Measurements from ENCODE around the gene GABARAP.
"Not testable (repeated sequence)": the region's sequence is repeated elsewhere in the genome, so short reads cannot be mapped to it uniquely, and the experiment has no call there.

GABARAP gene

DNA sequence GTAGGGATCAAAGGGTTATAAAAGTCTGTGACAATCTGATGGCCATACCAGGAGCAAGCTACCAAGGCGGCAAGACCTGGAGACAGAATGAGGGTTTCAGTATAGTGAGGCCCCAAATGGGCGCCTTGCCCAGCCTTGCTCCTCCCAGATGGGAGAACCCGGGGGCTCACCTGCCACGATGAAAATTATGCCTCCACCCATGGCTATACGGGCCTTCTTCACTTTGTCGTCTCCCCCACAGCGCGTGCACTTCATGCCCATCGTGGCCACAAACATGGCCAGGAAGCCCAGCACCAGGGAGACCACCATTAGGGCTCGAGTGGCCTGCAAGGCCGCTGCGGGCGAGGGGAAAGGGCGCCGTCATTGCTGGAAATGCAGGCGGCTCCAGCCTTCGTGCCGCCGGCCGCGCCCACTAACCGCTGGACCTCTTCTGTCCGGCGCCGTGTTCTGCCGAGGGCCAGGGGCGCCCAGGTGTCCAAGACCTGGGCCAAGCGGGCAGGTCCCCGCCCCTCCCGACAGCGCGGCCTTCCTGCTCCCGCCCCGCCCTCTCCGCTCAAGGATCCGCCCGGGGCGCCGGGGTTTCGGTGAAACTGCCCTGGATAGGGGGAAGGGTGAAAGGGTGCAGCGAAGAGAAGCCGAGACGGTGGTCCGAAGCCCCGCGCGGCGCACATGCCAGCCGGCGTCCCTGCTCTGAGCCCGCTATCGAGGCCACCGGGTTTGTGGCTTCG, 18.6 kb upstream of the GABARAP start:
- no peak for DNase-seq

DNA sequence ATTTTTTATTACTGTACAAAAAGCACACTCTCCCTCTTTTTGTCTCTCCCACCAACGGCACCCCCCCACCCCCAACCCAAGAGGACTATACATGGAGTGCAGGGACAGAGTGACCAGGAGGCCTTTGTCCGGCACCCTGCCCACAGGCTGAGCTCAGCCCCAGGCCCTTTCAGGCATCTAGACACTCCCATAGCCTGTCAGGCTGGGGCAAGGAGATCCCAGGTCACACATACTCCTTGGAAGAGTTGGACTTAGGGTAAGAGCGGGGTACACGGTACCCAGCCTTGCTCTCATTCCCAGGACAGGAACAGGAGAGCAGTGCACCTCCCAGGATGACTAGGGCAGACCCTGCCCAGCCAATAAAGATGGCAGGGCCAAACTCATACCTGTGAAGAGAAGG, 17.9 kb upstream of the GABARAP start:
- DNase-seq: no peak

DNA sequence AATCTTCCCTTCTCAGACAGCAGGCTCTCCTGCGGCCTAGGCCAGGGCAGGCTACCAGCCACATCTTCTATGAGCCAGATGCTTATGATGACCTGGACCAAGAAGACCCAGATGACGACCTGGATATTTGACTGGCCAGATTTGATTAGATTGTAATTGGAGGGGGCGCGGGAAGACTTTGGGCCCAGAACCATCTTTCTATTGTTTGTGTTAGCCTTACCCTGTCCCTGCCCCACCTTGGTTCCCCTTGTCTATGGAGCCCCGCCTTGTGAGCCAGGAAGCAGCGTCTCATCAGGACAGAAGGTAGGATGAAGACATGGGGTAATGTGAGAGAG, 17.3 kb upstream of the GABARAP start:
- no peak for DNase-seq

DNA sequence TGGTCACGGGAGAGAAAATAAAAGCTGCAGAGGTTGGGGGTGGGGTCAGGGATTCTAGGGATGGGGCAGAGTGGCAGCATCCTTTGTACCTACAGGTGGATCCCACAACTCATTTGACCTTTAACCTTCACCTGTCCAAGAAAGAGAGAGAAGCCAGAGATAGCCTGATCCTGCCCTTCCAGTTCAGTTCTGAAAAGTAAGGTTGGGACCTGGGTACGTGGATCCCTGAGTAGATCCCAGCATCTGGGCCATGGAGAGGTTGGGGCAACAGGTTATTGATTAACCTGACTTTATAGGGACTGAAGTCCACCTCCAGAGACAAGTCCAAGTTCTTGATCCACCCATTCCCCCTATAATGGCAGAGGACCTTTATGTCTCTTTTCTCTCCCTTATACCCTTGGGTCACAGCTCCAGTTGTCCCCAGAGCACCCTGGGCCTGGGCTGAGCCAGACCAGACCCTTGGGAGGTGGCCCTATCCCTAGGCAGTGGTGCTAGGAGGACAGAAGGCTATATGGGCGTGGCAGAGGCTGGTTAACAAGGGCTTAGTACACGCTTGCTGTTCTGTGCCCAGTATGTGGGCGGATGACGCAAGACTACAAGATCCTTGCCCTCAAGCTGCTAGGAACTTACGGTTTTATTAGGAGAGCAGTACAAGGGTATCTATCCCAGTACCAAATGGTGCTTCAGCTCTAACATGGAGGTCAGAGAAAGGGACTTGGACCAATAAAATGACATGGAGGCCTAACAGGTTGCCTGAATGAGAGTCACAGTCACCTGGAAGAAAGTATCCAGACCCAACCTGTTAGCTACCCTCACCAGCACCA, 16.7 kb upstream of the GABARAP start:
- DNase-seq: no peak

DNA sequence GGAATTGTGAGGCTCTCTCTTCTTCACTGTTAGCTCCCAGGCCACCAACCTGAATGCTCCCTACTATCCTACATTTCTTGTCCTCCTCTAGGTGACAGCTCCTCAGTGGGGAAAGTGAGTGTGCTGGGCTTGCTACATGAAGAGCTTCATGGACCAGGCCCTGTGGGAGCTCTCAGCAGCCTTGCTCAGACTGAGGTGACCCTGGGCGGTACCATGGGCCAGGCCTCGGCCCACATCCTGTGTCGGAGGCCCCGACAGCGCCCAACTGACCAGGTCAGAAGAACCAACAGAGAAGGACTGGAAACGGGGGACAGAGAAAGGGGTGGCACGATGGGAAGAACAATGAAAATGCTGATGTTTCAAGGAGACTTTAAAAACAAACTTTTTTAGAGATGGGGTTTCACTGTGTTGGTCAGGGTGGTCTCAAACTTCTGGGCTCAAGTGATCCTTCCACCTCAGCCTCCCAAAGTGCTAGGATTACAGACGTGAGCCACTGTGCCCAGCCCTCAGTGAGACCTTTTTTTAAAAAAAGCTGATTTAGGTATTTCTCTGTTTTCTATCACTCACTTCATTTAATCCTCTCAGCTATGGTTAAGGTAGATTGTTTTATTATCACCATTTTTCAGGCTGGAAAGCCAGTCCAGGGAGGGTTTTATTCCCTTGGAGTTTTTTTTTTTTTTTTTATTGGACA, 14.7 kb upstream of the GABARAP start:
- no peak for DNase-seq

DNA sequence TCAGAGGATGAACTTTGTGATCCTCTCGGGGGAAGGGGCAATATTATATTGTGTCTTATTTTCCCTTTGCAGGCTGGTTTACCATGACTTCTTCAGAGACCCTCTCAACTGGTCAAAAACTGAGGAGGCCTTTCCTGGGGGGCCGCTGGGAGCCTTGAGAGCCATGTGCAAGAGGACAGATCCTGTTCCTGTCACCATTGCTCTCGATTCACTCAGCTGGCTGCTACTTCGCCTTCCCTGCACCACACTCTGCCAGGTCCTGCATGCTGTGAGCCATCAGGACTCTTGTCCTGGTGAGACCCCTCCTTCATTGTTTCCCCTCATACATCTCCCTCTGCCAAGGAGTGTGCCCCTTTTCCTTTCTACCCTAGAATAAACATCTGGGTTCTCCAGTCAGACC, 12.3 kb upstream of the GABARAP start:
- DNase-seq: no peak

DNA sequence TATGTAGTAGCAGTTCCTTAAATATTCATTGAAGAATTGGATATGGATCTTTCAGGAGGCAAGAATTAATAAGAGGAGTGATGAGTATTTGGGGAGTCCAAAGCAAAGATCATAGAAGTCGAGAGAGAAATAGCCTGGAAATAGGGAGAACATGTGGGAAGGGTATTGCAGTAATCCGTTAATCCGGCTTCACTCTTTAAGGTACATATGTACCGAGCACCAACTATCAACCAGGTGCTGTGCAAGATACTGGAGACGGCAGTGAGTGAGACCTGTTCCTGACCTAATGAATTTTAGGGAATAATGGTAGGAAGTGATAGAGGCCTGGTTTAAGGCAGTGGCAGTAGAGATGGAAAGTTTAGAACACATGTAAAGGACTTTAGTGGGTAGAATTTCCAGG, 10.8 kb upstream of the GABARAP start:
- DNase-seq: no peak

DNA sequence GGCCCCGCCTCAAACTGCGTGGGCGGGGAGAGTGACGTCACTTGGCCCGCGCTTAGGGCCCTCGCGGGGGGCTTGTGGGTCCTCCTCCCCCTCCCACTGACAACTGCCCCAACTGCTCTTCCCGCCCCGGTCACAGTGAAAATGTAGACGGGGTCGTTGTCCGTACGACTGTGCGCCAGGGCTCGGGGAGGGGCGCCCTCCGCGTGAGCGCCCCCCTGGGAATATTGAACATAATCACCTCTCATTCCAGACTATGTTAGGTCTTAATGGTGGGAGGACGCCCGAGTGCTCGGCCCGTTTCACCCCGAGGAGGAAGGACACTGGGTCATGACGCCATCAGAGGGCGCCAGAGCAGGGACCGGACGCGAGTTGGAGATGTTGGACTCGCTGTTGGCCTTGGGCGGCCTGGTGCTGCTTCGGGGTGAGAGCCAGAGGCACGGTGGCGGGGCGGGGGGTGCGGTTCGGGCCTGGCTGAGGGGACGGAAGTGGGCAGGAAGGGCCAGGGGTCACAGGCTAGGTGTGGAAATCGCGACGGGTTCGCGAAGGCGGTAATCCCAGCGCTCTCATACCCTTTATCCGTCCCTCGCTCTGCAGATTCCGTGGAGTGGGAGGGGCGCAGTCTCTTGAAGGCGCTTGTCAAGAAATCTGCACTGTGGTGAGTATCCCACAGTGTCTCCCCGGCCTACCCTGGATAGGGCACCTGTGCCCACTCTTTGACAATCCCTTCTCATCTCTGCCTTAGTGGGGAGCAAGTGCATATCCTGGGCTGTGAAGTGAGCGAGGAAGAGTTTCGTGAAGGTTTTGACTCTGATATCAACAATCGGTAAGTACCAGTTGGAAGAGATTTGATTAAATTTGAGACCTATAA, 10.2 kb upstream of the GABARAP start, which contains the start of gene ELP5:
Gene ELP5 (plus strand): TSS at position 40 of the 868 bp plus-strand sequence. CDS start 336 bp downstream, at position 376.
- DNase-seq: peak; percentile 89

DNA sequence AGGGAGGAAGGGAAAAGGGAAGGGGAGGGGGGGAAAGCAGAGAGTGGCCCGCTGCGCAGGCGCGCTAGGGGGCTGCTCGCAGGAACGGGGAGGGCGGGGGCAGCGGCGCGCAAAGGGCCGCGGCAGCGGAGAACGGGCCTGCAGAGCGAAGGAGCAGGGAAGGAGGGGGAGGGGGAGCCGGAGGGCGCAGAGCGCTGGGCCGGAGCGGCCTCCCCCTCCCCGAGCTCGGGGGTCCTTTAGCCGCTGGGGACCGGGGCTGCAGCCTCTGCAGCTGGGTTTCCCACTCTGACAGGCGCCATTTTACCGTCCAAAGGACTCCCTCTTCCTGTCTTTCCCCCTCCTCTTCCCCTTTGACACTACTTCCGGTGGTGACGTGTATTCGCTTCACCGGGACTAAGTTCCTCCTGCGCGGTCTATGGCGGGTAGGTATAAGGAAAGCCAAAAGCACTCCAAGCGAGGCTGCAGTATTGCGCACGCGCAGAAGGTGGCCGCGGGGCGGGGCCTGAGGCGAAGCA, 9.5 kb upstream of the GABARAP start, which contains the start of gene CTDNEP1:
Gene CTDNEP1 (minus strand): TSS at position 74 of the 515 bp plus-strand sequence. CDS start 438 bp downstream, outside the sequence.
- DNase-seq: peak; percentile 92

DNA sequence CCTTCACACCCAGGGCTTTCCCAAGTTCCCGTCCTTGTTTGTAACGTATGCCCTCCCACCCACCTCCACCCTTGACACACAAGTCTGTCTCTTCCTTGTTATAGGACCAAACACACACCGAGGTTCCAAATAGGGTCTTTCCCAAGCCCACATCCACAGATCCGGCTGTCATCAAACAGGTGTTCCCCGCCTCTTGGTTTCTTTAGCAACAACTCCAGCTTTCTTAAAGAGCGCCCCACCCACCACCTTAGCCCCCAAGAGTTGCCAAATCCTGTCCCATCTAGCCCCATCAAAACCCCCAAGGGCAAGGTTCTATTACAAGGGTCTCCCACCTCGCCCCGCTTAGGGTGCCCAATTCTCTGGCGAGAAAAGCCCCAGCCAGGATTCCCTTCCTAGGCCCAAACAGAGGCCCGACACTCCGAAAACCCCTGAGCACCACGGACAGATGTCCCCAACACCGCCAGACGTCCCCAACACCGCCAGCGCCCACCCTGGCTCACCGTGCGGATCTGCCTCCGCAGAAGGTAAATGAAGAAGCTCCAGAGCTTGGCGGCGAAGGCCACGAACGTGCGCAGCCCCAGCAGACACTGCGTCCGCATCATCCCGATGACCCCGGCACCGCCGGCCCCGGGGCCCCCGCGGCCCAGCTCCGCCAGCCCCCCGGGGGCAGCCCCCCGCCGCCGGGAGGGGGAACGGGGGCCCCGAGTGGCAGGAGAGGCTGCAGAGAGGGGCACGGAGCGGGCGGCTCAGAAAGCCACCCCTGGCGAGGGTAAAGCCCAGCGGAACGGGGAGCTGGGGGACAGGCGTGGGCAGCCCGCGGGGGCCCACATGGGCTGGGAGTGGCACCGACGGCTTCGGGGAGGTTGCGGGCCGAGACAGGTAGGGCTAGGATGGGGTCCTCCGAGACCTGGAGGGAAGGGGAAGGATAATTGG, 8.7 kb upstream of the GABARAP start:
- no peak for DNase-seq

DNA sequence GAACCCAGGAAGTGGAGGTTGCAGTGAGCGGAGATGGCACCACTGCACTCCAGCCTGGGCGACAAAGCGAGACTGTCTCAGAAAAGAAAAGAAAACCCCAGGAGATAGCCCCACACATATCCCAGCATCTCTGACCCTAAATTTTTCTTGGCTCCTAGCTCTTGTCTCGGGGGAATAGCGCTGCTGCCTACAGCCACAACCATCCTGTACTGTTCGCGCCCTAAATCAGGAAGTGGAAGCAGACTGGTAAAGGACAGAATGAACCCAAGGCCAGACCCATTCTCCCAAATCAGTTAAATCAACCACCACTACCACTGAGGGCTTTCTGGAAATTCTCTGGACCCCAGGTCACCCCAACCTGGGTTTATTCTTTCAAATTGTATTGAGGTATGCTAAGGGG, 7.6 kb upstream of the GABARAP start:
- no peak for DNase-seq

DNA sequence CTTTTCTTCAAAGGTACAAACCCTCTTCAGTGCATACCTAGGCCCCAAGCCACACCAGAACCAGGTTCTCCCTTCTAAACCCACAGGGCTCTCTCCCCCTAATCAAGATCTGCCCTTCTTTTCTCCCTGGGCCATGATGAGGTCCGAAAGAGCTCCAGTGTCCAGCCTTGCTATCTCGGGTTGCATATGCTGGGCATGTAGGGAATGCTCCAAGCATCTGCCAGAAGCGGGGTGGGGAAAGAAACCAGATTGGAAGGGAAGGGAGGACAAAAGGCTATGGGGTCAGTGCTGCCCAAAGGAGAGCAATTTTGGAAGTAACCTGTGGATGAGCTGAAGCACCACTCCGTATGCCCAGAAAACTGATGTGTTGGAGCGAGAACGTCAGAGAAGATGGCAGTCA, 7.0 kb upstream of the GABARAP start:
- no peak for DNase-seq

DNA sequence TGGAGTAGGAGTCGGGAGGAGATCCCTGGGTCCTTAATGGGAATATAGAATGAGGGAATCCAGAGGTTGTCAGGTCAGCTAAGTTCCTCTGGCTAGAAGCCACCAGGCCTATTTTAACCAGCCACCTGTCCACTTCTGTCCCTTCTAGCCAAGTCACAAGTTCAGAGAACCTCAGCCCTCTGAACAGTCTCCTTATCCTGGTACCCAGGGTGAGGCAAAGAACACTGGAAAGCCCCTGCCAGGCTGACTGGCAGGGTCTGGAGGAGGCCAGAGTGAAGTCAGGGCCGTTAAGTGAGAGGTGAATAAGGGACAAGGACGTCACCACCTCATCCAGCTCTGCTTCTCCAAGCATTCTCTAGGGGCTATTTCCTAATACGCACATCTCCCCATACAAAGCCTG, 6.5 kb upstream of the GABARAP start:
- DNase-seq: no peak

DNA sequence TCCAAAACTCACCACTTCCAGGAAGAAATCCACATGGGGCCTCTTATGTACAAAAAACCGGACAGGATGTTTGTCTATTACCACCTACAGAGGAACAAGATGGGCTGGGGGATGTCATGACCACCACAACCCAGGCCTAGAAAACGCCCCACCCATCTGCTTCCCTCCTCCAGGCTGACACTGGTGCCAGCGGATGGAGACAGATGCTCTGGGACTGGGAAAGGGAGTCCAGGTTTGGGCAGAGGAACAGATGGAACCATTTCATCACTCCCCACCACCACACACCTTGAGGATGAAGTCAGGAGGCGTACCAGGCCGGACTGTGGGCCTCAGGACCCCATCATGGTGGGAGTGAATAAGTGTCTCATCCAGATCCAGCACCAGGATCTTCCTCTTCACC, 4.5 kb upstream of the GABARAP start:
- no peak for DNase-seq

DNA sequence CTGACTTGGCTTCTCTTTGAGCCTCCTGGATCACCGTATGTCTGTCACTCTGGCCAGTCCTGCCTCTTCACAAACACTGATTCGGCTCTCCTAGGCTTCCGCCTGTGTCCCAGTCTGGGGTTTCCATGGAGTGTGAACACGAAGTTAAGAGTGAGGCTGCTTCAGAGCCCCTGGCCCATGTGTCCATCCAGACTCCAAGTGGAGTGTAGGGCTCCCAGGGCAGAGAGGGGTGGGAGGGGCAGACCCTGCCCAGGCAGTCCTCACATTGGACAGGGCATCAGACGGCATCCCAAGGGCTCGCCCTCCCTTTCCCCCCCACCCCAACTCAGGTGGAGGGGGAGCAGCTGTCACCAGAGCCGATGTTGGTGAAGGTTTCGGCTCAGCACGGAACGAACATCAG, 1.6 kb upstream of the GABARAP start:
- not testable (repeated sequence) for DNase-seq

DNA sequence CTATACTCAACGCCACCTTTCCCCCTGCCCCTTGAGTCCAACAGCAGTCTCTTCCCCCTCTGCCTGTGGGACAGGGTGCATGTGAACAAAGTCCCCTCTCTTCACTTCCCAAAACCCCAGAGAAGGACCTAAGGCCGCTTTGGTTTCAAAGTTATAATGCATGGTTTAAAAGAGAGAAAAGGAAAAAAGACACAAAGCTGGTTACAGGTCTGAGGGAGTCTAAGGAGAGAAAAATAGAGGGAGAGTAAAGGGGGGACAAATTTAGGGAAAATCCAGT, 1.1 kb upstream of the GABARAP start:
- DNase-seq: no peak

DNA sequence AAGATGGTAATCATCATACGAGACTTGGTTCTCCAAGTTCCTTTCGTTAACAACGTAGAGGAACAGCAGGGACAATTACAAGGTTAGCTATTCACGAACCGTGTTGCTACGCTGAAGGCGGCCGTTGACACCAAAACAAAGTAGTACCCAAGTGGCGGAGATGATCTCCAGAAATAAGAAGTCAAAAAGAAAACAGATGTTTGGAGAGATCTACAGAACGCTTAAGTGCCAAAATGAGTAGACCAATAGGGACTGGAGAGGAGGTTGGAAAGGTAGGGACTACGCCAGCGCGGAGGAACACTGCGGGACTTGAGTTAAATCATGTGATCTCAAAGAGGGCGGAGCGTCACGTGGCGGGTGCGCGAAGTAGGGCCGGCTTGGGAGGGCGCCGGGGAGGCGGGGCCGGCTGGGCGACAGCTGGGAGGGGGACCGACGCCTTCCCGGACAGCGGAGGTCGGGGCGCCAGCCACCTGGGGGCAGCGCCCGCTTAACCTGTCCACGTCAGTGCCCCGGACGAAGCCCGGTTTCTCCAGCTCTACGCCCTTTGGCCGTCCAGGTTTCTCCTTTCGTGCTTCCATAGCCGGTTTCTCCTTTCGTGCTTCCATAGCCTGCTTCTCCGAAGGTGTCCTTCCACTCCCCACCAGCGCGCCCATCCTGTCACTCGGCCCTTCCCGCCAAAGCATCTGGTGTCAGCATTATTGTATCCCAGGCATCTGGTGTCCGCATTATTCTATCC, 636 bp upstream of the GABARAP start:
- peak; percentile 79 for DNase-seq

DNA sequence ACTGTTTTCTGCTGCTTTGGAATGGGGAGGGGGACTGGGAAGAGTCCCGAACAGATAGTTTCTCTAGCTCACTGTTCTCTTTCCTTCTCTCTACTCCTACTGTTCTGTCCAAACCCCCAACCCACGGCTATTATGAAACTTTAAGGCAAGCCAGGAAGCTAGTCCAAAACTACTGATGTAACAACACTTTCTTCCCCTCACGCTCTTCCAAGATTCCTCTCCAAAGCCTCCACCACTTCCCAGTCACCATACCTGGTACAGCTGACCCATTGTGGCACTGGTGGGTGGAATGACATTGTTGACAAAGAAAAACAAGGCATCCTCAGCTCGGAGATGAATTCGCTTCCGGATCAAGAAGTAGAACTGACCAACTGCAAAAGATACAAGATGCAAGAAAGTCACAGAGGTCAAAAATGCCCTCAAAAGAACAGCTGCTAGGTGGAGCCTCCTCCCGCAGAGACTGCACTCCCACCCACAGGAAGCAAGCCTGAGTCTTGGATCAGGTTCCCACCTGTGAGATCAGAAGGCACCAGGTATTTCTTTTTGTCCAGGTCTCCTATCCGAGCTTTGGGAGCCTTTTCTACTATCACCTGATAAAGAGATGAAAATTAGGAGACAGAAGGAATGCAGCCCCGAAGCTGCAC, 1.0 kb downstream of the GABARAP start:
- no peak for DNase-seq

DNA sequence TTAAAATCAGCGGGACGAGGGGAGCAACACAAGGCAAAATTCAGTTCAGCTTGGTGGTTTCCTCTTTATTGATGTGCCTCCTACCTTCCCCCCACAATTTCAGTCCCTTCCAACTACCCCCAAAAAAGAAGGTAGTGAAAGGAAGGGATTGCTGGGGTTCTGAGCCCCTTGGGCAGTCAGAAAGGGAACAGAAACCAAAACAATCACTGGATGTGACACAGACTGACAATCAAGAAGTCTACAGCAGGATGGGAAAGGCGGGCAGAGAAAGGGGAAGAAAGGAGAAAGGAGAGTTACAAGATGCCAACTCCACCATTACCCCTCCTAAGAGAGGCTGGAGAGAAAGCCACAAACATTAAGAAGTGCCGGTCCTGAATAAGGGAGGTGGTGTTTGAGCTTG, 1.9 kb downstream of the GABARAP start:
- DNase-seq: no peak
